Pons (tissue), 1 donor: ENCODE data around the gene FAM83E.
"Not testable (repeated sequence)": the region's sequence is repeated elsewhere in the genome, so short reads cannot be mapped to it uniquely, and the experiment has no call there.

Source experiments
- DNase-seq: peaks from one replicate; pipeline ENCODE4 v3.0.0-alpha.2; 2016; ENCODE audit warnings: low spot score

Gene FAM83E

DNA sequence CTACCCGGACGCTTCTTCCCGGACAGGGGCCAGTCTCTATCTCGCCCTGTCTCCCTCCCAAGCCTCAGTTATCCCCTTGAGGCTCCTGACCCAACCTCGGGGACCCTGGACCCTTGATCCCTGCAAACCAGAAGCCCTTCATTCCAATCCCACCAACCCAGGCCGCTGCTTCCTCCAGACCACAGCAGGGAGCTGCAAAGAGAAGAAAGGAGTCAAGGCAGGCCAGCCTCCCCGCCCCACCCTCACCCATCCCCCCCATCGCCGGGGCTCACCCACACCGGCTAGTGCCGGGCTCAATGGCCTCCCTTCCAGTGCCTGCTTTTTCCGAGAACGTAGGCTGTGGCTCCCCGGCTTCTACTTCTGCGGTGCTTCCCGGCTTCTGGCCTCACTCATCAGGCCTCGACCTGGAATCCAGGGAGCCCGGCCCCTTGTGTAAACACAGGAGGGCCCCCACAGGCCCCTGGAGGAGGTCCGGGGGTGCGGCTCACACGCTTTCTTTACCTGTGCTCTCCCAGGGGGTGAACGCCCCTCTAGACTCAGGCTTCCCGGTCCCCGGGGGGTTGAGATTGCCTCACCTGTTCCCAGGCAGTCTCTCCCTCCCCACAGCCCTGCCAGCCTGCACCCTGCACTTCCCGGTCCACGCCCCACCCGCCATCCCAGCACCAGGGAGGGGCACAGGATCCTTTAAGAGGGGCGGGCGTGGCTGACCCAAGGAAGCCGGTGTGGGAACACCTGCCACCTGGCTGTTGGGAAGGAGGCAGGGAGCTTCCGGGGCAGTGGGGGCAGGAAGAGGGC, at the start of gene FAM83E:
Gene FAM83E (minus strand): TSS at position 641 of the 795 bp plus-strand sequence. CDS start 1,704 bp downstream, outside the sequence.
- DNase-seq, result no peak

DNA sequence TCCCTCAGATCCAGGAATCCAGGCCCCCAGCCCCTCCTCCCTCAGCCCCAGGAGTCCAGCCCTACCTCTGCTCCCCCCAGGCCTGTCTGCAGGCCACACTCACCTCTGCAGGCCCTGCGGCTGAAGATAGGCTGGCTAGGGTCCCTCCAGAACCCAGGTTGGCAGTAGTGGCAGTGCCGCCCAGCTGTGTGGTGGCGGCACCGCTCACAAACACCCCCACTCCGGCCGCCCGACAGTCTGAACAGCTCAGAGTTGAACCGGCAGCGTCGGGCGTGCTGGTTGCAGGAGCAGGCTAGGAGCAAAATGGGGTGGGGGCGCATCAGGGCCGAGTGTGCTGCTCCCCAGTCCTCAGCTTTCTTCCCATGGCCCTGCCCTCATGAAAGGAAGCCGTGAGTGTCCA, 49.6 kb upstream of the FAM83E start:
- DNase-seq, result no peak

DNA sequence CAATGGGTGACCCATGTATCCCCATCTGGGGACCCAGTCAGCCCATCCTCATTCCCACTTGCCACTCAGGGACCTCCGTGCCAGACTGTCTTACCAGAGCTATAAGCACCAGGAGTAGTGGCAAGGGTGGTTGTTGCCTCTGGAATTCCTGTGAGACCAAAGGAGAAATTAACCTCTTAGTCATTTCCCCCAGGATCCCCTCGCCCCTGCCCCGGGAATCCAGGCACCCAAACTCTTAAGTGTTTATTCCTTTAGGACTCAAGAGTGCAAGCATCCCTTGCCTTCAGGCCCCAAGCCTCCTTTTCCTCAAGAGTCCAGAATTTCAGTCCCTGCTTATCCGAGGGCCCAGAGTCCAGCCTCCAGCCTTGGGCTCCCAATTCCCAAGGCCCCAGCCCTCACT, 48.8 kb upstream of the FAM83E start:
- no peak for DNase-seq

DNA sequence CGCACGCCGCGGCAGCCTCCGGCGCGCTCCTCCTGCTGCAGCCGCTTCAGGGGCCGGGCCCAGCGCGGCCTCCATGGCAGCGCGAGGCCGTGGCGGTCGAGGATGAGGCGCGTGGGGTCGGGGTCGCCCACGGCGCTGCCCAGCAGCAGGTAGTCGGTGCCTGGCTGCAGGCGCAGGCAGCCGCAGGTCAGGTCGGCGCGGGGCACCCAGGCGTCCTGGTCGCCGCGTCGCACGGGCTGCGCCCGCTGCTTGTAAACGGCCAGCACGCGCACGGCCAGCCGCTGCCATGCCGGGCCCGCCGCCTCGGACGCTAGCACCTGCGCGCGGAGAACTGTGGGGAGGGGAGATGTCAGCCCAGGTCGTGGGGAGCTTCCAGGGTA, 46.8 kb upstream of the FAM83E start:
- no peak for DNase-seq

DNA sequence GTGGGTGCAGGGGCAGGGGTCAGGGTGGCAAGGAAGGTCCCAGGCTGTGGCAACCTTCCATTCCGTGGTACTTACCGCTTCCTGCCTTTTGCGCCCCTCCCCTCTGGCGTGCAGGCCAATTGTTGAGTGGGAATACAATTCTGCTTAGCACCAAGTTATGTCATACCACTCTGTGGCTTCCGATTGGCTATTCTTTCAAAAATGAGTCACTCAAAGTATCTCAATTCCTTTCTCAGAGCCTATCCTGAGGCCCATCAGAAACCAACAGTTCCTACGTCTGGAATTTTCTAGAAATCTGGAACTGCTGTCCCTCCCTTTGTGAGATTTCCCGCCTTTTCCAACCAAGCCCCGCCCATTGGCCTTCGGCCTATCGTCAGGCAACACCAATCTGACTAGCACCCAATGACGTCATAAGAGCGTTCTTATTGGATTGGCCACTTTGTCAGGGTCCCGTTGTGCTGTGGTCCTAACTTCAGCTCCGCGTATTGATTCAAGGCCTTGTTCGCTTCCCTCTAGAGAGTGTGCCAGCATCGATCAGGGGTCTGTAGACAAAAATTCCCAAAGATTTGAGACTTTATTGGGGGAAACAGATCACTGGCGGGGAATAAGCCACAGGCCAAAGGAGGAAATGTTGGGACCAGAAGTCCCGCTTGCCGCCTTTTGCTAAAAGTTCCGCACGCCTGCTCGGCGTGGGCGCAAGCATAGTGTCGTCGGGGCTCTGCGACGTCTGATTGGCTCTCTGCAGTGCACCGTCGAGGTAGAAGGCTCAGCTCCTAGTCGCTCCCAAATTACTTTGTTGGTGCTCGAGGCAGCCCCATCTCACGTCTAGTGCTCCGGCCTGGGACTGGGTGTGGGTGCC, 46.2 kb upstream of the FAM83E start:
- peak; percentile 95 for DNase-seq

DNA sequence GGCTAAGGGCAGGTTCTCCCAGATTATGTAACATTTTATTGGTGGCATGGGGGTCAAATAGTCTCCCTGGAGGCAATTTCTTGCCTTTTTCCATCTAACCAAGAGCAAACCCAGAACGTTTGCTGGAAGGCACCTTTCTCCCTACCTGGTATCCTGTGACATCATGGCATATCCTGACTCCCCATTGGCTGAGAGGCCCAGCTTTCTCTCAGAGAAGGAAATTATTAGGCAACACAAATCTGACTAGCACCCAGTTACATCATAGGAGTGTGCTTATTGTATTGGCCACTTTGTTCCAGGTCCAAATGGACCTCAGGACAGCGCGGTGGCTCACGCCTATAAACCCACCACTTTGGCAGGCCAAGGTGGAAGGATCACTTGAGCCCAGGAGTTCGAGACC, 44.9 kb upstream of the FAM83E start:
- peak; percentile 71 for DNase-seq

DNA sequence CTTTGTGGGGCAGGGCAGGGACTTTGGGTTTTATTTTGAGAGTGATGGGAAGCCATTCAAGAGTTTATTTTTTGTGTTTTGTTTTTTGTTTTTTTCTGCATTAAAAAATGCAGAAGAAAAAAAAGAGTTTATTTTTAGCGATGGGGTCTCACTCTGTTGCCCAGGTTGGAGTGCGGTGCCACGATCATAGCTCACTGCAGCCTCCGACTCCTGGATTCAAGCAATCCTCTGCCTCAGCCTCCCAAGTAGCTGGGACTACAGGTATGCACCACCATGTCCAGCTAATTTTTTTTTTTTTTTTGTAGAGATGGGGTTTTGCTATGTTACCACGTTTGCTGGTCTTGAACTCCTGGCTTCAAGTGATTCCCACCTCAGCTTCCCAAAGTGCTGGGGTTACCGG, 43.6 kb upstream of the FAM83E start:
- no peak for DNase-seq

DNA sequence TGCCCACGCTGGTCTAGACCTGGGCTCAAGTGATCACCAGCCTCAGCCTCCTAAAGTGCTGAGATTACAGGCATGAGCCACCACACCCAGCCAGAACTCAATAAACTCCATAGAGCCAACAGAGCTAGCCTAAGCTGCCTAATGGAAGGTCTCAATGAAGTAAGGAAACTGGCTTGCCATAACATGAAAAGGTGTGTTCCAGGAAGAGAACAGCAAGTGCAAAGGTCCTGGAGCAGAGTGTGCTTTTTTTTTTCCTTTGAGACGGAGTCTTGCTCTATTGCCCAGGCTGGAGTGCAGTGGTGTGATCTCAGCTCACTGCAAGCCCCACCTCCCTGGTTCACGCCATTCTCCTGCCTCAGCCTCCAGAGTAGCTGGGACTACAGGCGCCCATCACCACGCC, 43.0 kb upstream of the FAM83E start:
- DNase-seq, result not testable (repeated sequence)

DNA sequence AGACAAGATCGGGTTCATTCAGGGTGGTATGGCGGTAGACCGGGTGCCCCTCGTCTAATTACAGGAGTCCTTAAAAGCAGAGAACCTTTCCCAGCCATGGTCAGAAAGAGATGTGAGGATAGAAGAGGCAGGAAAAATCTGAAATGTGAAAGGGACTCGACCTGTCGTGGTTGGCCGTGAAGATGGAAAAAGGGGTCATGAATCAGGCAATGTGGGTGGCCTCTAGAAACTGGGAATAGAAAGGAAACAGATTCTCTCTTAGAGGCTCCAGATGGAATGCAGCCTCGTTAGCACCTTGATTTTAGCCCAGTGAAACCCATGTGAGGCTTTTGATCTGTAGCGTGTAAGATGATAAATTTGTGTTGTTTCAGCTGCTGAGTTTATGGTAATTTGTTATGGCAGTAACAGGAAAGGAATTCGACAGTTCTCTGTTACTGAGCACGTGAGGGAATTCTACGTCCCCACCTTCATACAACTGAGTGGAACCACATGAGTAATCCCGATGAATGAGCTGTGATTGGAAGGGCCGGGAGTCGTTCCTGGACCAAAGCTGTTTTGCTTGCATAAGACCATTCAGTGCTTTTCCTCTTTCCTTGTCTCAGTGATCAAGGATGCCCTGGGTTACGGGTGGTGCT, 42.1 kb upstream of the FAM83E start:
- DNase-seq, result no peak

DNA sequence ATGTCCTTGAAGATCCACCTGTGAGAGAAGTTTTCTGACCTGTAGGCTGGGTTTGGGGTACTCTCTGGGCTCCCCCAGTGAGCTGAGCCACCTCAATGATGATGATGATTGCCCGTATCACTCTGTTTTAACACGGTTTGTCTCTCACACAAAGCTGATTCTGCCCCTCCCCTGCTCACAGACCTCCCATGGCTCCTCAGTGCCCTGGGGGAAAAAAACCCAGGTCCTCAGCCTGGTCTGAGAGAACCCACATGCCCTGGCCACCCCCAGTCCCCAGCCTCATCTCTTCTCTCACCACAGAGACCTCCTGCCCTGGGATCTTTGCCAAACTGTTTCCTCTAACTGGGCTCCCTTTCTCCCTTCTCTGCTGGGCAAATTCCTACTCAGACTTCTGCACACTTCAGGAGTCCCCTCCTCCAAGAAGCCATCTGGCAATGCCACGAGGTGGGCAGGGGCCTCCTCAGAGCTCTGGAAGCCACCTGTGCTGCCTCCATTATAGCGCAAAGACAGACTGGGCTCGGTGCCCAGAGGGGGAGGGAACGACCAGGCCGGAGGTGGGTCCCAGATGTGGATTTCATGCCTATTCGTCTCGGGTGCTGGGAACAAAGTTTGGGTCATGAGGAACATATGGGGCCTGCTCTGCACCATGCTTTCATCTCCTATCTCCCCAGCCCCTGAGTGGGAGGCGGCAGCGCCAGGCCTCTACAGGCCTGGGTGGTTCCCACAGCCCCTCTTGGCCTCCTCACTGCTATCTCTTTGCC, 39.6 kb upstream of the FAM83E start:
- DNase-seq, result no peak

DNA sequence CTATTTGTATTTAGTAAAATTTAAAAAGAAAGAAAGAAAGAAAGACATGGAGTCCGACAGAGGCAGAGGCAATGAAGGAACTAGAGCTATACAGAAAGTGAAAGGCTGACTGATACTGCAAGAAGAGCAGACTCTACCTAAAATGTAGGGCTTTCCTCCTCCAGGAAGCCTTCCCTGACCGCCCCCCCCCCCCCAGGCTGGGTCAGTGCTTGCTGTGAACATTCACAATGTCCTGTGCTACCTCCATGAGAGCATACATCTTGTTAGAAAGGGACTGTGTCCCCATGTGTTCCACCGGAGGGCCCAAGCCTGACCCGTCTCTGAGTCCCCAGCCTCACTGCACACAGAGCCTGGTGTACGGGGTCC, 36.8 kb upstream of the FAM83E start:
- DNase-seq, result no peak

DNA sequence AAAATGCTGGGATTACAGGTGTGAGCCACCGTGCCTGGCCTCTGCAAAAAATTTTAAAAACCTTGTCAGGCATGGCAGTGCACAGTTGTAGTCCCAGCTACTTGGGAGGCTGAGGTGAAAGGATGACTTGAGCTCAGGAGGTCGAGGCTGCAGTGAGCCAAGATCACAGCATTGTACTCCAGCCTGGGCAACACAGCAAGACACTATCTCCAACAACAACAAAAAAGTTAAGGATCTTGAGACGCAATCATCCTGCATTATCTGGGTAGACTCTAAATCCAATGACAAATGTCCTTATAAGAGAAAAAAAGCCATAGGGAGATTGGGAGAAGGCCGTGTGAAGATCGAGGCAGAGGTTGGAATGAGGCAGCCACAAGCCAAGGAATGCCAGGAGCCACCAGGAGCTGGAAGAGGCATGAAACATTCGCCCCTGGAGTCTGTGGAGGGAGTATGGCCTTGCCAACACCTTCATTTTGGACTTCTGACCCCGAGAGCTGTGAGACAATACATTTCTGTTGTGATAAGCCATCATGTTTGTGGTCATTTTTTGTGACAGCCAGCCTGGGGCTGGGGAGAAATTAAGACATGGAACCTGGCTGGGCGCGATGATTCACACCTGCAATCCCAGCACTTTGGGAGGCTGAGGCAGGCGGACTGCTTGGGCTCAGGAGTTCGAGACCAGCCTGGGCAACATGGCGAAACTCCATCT, 36.3 kb upstream of the FAM83E start:
- DNase-seq, result no peak

DNA sequence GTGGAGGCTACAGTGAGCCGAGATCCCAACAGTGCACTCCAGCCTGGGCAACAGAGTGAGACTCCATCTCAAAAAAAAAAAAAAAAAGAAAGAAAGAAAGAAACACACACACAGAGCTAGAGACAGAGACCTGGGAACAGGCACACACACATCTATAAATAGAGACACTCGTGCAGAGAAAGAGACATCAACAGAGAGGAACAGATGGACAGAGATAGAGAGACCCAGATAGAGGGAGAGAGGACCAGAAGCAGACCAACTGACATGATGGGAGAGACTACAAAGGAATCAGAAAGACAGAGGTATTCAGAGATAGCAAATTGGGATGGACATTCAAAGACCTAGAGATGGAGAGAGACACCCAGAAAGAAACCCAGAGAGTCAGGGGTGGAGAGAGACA, 33.3 kb upstream of the FAM83E start:
- DNase-seq, result no peak

DNA sequence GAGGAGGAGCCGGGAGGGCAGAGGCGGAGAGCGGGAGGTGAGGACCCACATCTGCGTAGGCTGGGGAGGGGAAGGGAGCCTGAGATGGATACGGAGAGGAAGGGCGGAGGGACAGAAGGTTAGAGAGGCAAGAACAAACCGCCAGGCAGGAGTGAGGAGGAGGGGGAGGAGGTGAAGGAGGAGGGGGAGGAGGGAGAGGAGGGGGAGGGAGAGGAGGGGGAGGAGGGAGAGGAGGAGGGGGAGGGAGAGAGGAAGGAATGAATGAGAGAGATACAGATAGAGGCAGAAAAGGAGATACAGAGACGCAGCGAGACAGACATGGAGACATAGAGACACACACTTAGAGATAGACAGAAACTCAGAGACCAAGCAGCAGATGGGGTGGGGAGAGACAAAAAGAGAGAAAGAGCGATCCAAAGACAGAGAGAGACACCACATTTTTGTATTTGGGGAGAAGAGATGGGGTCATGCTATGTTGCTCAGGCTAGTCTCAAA, 31.9 kb upstream of the FAM83E start:
- peak; percentile 33 for DNase-seq

DNA sequence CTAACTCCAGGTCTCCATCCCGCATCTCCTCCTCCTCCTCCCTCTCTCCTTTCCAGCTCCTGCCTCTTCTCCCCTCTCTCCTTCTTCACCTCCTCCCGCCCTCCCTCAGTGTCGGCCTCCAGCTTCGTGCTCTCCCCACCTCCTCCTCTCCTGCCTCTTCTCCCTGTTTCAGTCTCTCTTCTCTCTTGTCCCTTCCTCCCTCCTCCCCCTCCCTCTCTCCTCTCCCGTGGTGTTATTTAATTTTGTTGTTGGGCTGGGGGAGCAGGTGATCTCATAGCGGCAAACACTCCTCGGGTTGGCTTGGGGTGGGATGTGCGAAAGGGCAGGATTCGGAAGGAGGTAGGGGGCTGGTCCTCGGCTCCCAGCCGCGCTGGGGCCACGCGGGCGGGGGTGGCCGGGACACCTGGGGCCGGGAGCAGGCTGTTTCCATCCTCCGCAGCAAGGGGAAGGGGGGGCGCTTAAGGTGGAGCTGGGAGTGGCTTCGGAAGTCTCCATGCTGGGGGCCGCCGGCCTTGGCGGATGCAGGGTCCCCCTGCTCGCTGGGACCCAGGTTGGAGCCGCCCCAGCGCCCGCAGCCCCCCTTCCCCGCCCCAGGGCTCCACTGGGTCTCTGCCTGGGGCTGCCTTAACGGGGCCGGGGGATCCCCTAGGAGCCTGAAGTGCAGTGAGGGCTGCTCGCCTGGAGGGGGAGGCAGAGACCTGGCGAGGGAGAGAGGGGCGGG, 31.3 kb upstream of the FAM83E start, which contains the start of gene CA11:
Gene CA11 (minus strand): TSS at position 187 of the 721 bp plus-strand sequence. CDS start 555 bp downstream, outside the sequence.
- DNase-seq, result peak; percentile 89

DNA sequence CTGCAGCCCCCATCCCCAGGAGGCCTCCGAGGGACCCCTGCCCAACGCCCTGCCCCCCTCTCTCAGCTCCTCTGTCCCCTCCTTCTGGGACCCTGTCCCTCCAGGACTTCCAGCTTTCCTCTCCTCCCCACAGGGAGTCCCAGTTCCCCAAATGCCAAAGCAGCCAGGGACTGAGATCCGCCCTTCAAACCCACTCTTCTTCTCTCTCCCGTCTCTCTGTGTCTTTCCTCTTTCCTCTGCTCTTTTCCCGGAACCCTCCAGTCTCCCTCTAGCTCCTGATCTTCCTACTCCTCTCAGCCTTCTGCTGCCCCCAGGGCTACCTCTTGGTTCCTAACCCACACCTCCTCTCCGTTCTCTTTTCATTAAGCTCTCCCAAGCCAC, 30.7 kb upstream of the FAM83E start:
- no peak for DNase-seq

DNA sequence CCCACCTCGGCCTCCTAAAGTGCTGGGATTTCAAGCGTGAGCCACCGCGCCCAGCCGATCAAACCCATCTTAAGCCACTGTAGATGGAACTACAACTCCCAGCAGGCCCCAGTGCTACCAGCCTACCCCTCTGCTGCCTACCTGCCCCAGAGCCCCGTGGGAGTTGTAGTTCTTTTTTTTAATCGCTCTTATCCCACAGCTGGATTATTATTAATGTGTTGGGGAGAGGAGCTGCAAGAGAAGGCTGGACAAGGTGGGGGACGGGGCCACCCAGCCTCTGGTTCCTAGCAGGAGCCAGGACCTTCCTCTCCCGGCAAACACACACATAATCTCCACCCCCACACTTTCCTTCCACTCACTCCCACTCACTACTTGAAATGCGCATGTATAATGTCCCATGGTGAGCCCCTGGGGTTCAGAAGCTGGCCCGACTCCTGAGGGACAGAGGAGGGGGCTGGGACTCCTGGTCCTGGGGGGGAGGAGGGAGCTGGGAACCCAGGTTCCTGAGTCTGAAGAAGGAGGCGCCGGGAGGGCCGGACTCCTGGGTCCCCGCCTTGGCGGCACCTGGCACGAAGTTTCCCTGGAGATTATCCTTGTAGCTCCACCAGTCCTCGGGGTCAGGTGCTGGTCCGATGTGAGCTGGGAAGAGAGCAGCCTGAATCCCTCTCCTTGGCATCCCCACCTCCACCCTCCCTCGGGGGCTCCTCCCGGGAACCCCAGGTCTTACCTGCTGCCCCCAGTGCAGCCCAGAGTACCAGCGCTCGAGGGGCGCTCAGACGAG, 30.2 kb upstream of the FAM83E start:
- peak; percentile 90 for DNase-seq

DNA sequence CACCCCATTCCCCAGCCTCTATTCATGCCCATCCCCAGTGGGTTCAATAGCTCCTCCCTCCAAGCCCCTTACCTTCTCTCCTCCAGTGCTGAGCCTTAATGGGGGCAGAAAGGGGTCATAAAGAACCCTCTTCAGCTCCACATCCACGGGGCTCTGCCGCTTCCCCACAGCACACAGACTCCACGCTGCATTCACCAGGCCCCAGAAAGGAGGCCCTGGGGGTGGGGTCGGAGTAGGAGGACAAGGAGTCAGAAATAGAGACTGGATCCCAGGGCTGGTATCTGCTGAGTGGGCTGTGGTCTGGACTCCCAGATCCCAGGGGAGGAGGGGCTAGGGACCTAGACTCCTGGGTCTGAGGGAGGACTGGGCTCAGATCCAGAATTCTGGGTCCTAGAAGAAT, 29.5 kb upstream of the FAM83E start:
- DNase-seq, result peak; percentile 17

DNA sequence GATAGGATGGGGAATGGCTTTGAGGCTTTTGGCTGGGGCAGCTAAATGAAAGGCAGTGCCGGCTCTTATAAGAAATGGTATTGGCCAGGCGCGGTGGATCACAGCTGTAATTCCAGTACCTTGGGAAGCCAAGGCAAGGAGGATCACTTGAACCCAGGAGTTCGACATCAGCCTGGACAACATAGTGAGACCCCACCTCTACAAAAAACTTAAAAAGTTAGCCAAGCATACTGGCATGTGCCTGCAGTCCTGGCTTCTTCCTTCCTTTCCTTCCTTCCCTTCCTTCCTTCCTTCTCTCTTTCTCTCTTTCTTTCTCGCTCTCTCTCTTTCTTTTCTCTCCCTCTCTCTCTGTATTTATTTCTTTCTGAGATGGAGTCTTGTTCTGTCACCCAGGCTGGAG, 28.0 kb upstream of the FAM83E start:
- DNase-seq, result no peak

DNA sequence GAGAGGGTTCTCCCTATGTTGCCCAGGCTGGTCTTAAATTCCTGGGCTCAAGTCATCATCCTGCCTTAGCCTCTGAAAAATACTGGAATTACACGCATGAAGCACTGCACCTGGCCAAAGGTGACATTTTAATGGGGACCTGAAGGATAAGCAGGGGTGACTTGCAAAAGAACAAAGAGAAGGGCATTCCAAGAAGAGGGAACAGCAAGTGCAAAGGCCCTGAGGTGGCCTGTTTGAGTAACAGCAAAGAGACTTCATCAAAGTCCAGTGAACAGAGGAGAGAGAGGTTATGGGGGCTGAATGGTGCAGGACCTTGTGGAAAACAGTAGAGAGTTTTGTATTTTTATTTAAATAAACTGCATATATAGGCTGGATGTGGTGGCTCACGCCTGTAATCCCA, 27.0 kb upstream of the FAM83E start:
- no peak for DNase-seq
